Transverse colon (tissue), 3 donors: Measurements from ENCODE around the gene NBDY.

Experiments
- EP300 ChIP-seq: sonication (generic); formaldehyde crosslinking; IDR thresholded peaks from one replicate; pipeline ENCODE4 v1.6.1; 2017; ENCODE audit warnings: antibody characterized with exemption, low read depth
- POLR2A ChIP-seq: fragments of 450-650 bp; IDR thresholded peaks from one replicate; pipeline ENCODE4 v1.6.1; 2016; ENCODE audit warnings: antibody characterized with exemption, mild to moderate bottlenecking, moderate library complexity
- POLR2AphosphoS5 ChIP-seq, 3 donors: sonication (generic); formaldehyde crosslinking; IDR thresholded peaks; one replicate each; pipeline ENCODE4 v1.6.1; 2016; ENCODE audit warnings: antibody characterized with exemption in 3 of 3

DNA sequence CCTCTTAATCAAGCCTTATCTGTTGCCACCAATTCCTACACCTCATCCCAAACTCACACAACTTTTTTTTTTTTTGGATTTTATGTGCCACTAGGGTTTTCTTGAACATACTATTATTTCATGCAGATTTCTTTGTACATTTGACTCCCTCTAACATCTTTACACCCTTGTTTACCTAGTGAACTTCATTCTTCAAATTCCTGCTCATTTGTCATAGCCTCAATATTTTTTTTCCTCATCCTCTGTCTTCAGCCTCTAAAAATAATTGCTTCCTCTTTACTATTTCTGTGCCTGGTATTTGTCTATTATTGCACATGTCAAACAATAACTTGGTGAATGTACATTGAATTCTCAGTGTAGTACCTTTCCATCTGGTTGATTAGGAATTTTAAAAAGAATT, 22.0 kb downstream of the NBDY start:
- TF ChIP-seq EP300 (no peak), POLR2A (no peak), POLR2AphosphoS5 (IDR thresholded peaks at IDR 0.05) (no peak)
